HepG2 (cell line): Measurements from ENCODE around the gene SCFD2. TPM values are rescaled to one million over a fixed set of nuclear protein-coding genes. Genes with fewer than 3 reads are reported as not detected.

Experiments used
- ATAC-seq: fragments of 200-7000 bp; cut with Tn5 transposase; 3 replicates; pipeline ENCODE4 v1.9.1; 2020; ENCODE audit warnings: mild to moderate bottlenecking, moderate library complexity
- BruUV-seq: library from RNA; stranded (reverse); fragments of 400-500 nt; replicated peaks from 2 replicates; lab custom pipeline; 2021; lab: Mats Ljungman, UMichigan
- CTCF ChIA-PET: fragments of 300-600 bp; formaldehyde crosslinking; extraction: SDS; loops from one replicate; lab custom pipeline; 2021; ENCODE audit warnings: low total read pairs, inconsistent platforms, low intra/inter-chr PET ratio; lab: Yijun Ruan, JAX
- POLR2A ChIA-PET: fragments of 350-600 bp; sonication (Branson Sonifier 250); formaldehyde crosslinking; loops from one replicate; lab custom pipeline; 2020; ENCODE audit warnings: antibody characterized with exemption, inconsistent platforms; lab: Yijun Ruan, JAX
- DNase-seq: peaks from one replicate; pipeline ENCODE4 v3.0.0-alpha.2; 2015; ENCODE audit warnings: low spot score
- FAIRE-seq: peaks from 3 replicates; lab custom pipeline; 2011; peaks lifted over from hg19 to GRCh38; lab: Jason Lieb, UNC
- H2AFZ ChIP-seq: one replicate; pipeline ENCODE4 v1.6.1; 2011; ENCODE audit warnings: low read length, inconsistent platforms
- H3K27ac ChIP-seq: fragments of 300-600 bp; 3 replicates; pipeline ENCODE4 v1.8.0; 2011; ENCODE audit warnings: mixed run types, mild to moderate bottlenecking, mixed read lengths, low read length, inconsistent platforms; ENCODE audit not compliant: insufficient read depth; ENCODE audit errors: extremely low read length
- H3K27me3 ChIP-seq, 2 experiments: fragments of 200-600 bp in 1 of 2; 2 replicates in 1 of 2; 3 replicates in 1 of 2; pipeline versions ENCODE4 v1.6.0 to v1.8.0; 2011; ENCODE audit warnings: low read length in 2 of 2, mild to moderate bottlenecking in 2 of 2, moderate library complexity in 2 of 2, inconsistent platforms in 1 of 2; ENCODE audit not compliant: insufficient read depth in 2 of 2, control insufficient read depth in 1 of 2
- H3K36me3 ChIP-seq, 2 experiments: fragments of 200-600 bp in 1 of 2; replicated peaks in 1 of 2; 2 replicates in 1 of 2; 3 replicates in 1 of 2; pipeline versions ENCODE4 v1.5.1 to v1.8.0; 2011; ENCODE audit warnings: low read length in 2 of 2, inconsistent platforms in 1 of 2; ENCODE audit not compliant: insufficient read depth in 2 of 2, control insufficient read depth in 1 of 2
- H3K4me1 ChIP-seq: 2 replicates; pipeline ENCODE4 v1.5.1; 2012; ENCODE audit warnings: low read length, inconsistent platforms; ENCODE audit not compliant: insufficient read depth
- H3K4me2 ChIP-seq: 2 replicates; pipeline ENCODE4 v1.6.0; 2011; ENCODE audit warnings: low read depth, low read length, inconsistent platforms
- H3K4me3 ChIP-seq, 3 experiments: fragments of 200-600 bp in 1 of 3; sonication (generic), shearing (Covaris generic) in 1 of 3; replicated peaks in 1 of 3; 2 replicates each; pipeline ENCODE4 v1.5.1; 2011 to 2016; ENCODE audit warnings: low read length in 3 of 3, inconsistent platforms in 2 of 3, low read depth in 2 of 3, mild to moderate bottlenecking in 2 of 3, control low read depth in 1 of 3, mixed read lengths in 1 of 3; ENCODE audit not compliant: insufficient read depth in 1 of 3
- H3K79me2 ChIP-seq: one replicate; pipeline ENCODE4 v1.6.1; 2011; ENCODE audit warnings: low read length, inconsistent platforms; ENCODE audit not compliant: insufficient read depth
- H3K9ac ChIP-seq: 2 replicates; pipeline ENCODE4 v1.6.0; 2011; ENCODE audit warnings: mild to moderate bottlenecking, low read depth, low read length, inconsistent platforms; ENCODE audit not compliant: insufficient read depth
- H3K9me3 ChIP-seq: 2 replicates; pipeline ENCODE4 v1.5.1; 2012; ENCODE audit warnings: mild to moderate bottlenecking, low read length
- H4K20me1 ChIP-seq: 2 replicates; pipeline ENCODE4 v1.6.0; 2011; ENCODE audit warnings: inconsistent platforms, mild to moderate bottlenecking, low read length, moderate library complexity; ENCODE audit not compliant: insufficient read depth
- AGO1 ChIP-seq: fragments of 200-400 bp; formaldehyde crosslinking; IDR thresholded peaks from 2 replicates; pipeline ENCODE4 v1.6.1; 2017; ENCODE audit warnings: mild to moderate bottlenecking, low read depth, low read length, moderate library complexity; ENCODE audit not compliant: poor library complexity, severe bottlenecking
- GLMP ChIP-seq: sonication (generic); formaldehyde crosslinking; IDR thresholded peaks from 2 replicates; pipeline ENCODE4 v1.9.0; 2021; ENCODE audit warnings: missing genetic modification reagents, mild to moderate bottlenecking, borderline replicate concordance
- HHEX ChIP-seq: IDR thresholded peaks from 2 replicates; pipeline ENCODE4 v1.6.1; 2016; ENCODE audit warnings: control low read depth
- JDP2 ChIP-seq: sonication (generic); formaldehyde crosslinking; IDR thresholded peaks from 2 replicates; pipeline ENCODE4 v1.8.1; 2022; ENCODE audit warnings: missing genetic modification reagents, borderline replicate concordance
- MED1 ChIP-seq: sonication (generic); formaldehyde crosslinking; IDR thresholded peaks from 2 replicates; pipeline ENCODE4 v1.4.0; 2020; ENCODE audit warnings: missing genetic modification reagents
- PAF1 ChIP-seq: IDR thresholded peaks from 2 replicates; pipeline ENCODE4 v1.6.1; 2016; ENCODE audit warnings: missing genetic modification reagents, missing compliant biosample characterization
- SALL1 ChIP-seq: sonication (generic); formaldehyde crosslinking; IDR thresholded peaks from 2 replicates; pipeline ENCODE4 v1.8.0; 2022; ENCODE audit warnings: mild to moderate bottlenecking, missing genetic modification reagents
- SP4 ChIP-seq: sonication (generic); formaldehyde crosslinking; IDR thresholded peaks from 2 replicates; pipeline ENCODE4 v1.8.1; 2023; ENCODE audit warnings: mild to moderate bottlenecking, missing genetic modification reagents
- SRSF1 ChIP-seq: fragments of 200-400 bp; formaldehyde crosslinking; optimal IDR thresholded peaks from 2 replicates; pipeline ENCODE3; 2017; ENCODE audit warnings: mild to moderate bottlenecking, low read depth, low read length, moderate library complexity
- TAF15 ChIP-seq: fragments of 200-400 bp; formaldehyde crosslinking; IDR thresholded peaks from one replicate; pipeline ENCODE4 v1.6.1; 2018; ENCODE audit warnings: mild to moderate bottlenecking, low read depth, low read length; ENCODE audit not compliant: poor library complexity, severe bottlenecking
- TRAFD1 ChIP-seq: sonication (generic); formaldehyde crosslinking; IDR thresholded peaks from 2 replicates; pipeline ENCODE4 v1.5.1; 2020; ENCODE audit warnings: missing genetic modification reagents, mild to moderate bottlenecking, borderline replicate concordance
- TRIM22 ChIP-seq: fragments of 450-650 bp; IDR thresholded peaks from 2 replicates; pipeline ENCODE4 v1.6.1; 2017
- ZMYM4 ChIP-seq: sonication (generic); formaldehyde crosslinking; IDR thresholded peaks from 2 replicates; pipeline ENCODE4 v1.8.1; 2023; ENCODE audit warnings: mild to moderate bottlenecking, missing genetic modification reagents
- ZNF782 ChIP-seq: sonication (generic); formaldehyde crosslinking; IDR thresholded peaks from 2 replicates; pipeline ENCODE4 v1.4.0; 2020; ENCODE audit warnings: missing genetic modification reagents, mild to moderate bottlenecking, borderline replicate concordance
- ZNF891 ChIP-seq: sonication (generic); formaldehyde crosslinking; IDR thresholded peaks from 2 replicates; pipeline ENCODE4 v1.5.0; 2020; ENCODE audit warnings: mild to moderate bottlenecking, missing genetic modification reagents
- WGBS: methylation state at CpG from one replicate; pipeline ENCODE4 v1.1.6; 2017; ENCODE audit warnings: low lambda C conversion rate; 5-methylcytosine and 5-hydroxymethylcytosine counted together
- in situ Hi-C: cut with HindIII; loops from 2 replicates; pipeline ENCODE4 v1.10.0; 2017; ENCODE audit warnings: low pct_unique_long_range_greater_than_20kb; ENCODE audit not compliant: extremely low pct_ligation_motif_present
- intact Hi-C: fragments of 100-400 bp; cut with micrococcal nuclease; formaldehyde crosslinking; loops from one replicate; pipeline ENCODE4 v1.10.0; 2022; ENCODE audit not compliant: unreplicated experiment
- polyA plus RNA-seq, 8 experiments: library from polyadenylated mRNA; depleted of rRNA in 3 of 8; stranded (reverse) in 7 of 8; unstranded in 1 of 8; fragments of >200 nt; fragmentation: Illumina TruSeq in 4 of 8; extraction: Trizol in 4 of 8; gene quantifications; 2 replicates each; pipeline versions ENCODE4 v1.2.1 to v1.2.3, GENCODE V29; 2011 to 2016; ENCODE audit warnings: low read depth in 4 of 8, missing spikeins in 1 of 8, mixed read lengths in 1 of 8; ENCODE audit not compliant: insufficient read depth in 1 of 8
- total RNA-seq, 5 experiments: library from RNA; depleted of rRNA; stranded (reverse); fragments of >200 nt; fragmentation: Illumina TruSeq; extraction: Trizol; gene quantifications; 2 replicates each; pipeline ENCODE4 v1.2.3, GENCODE V29; 2016; ENCODE audit warnings: low read depth in 1 of 5

The SCFD2 gene
- total and polyA plus RNA-seq, 2 of the 13 experiments (the other 11 are each of a cell fraction or from before 2014, with no cell fraction given): 4.6 to 15.6 TPM

DNA sequence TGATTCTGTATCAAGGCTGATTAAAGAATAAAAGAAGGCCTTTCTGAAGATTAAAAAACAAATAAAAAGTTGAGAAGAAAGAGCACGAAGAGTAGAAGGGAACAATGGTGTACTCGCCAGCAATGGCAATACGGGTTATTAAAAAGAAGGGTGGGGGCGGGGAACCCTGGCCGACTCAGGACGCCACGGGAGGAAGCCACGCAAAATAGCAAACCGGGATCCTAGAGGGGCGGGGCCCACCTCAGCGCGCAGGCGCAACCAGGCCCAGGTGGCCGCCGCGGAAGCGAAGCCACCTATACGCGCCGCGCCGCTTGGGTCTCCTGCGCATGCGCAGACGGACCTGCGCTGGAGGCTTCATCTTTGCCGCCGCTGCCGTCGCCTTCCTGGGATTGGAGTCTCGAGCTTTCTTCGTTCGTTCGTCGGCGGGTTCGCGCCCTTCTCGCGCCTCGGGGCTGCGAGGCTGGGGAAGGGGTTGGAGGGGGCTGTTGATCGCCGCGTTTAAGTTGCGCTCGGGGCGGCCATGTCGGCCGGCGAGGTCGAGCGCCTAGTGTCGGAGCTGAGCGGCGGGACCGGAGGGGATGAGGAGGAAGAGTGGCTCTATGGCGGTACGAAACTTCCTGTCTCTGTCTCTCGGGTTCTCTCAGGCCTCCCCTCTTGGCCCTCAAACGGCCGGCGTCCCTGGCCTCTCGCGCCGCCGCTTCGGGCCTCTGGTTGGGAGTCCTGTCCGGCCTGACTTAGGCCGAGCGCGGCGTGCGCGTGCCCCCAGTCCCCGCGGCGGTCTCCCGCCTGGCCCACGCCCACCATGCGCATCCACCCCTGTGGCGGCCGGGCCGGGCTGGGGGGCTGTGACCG is 11.7 kb upstream of the SCFD2 start, which contains the start of gene FIP1L1:
TSS of gene FIP1L1 (plus strand) at position 323 of the 852 bp plus-strand sequence. CDS start at position 521, 198 bp downstream.
- BruUV-seq: TSS peak; percentile 74
- Histone ChIP-seq H3K79me2 (peaks cover 45% of the 10 kb centered on the region), H3K27ac (peak within 1 kb of the TSS; percentile 84), H3K9me3 (no peaks in the 10 kb centered on the region), H4K20me1 (no peaks in the 10 kb centered on the region; the same call in 1 of the 2 replicates), H3K36me3 (peaks cover 2 to 6% of the 10 kb centered on the region in 2 experiments; a peak in 3 of 5 replicates), H3K4me2 (peak within 1 kb of the TSS; percentile 87), H3K27me3 (no peaks in the 10 kb centered on the region), H2AFZ (peak within 1 kb of the TSS; percentile 67), H3K9ac (peak within 1 kb of the TSS; percentile 93), H3K4me1 (peaks cover 49% of the 10 kb centered on the region), H3K4me3 (peak within 1 kb of the TSS; percentile 94 to 99 (median 98))
- ChIA-PET CTCF (no interaction called here), POLR2A (interaction anchor here (1.0 to 2.7 kb wide), 2 partner anchors 12 to 358 kb away, joined by 3 to 12 read pairs; partner anchors contain the start of gene SCFD2)
- DNase-seq (peak; percentile 83), ATAC-seq (peak; percentile 95), FAIRE-seq (no peak)
- WGBS: under 1% methylated on average over 19 of the region's 85 CpGs
- in situ Hi-C loops (loop anchor here (10.0 kb wide), 1 partner anchor 363 kb away; no protein-coding TSS in a partner anchor), intact Hi-C loops (loop anchor here (5.0 kb wide), 1 partner anchor 360 kb away; no protein-coding TSS in a partner anchor)
- TF ChIP-seq ZNF891 (CRISPR knock-in tag) (peak; percentile 89), HHEX (CRISPR knock-in tag) (no peak), ZNF782 (CRISPR knock-in tag) (peak; percentile 61; the same call in 1 of the 2 replicates), AGO1 (peak; percentile 54), SP4 (CRISPR knock-in tag) (peak; percentile 71), TRAFD1 (no peak), MED1 (CRISPR knock-in tag) (0 out of 2 replicates have a peak, but pooled peaks have one; percentile 21), ZMYM4 (CRISPR knock-in tag) (peak; percentile 81), TAF15 (peak; percentile 15), SRSF1 (peak; percentile 62), GLMP (CRISPR knock-in tag) (0 out of 2 replicates have a peak, but pooled peaks have one; percentile 63), TRIM22 (no peak), JDP2 (no peak; the same call in 1 of the 2 replicates), PAF1 (CRISPR knock-in tag) (no peak), SALL1 (peak; percentile 78; the same call in 1 of the 2 replicates)
